Lung (tissue), 12 donors: Measurements from ENCODE around the gene KRT6A. TPM values are rescaled to one million over a fixed set of nuclear protein-coding genes. Genes with fewer than 3 reads are reported as not detected.

Experiments
- ATAC-seq: fragments of 200-7000 bp; cut with Tn5 transposase; one replicate; pipeline ENCODE4 v1.9.1; 2020; ENCODE audit warnings: moderate number of reproducible peaks; ENCODE audit not compliant: insufficient read depth, low FRiP score
- DNase-seq, 3 donors: peaks; one replicate each; pipeline ENCODE4 v3.0.0-alpha.2; 2013 to 2017
- H3K27ac ChIP-seq, 2 donors: one replicate each; pipeline ENCODE4 v1.5.1; 2013; ENCODE audit warnings: mild to moderate bottlenecking in 2 of 2, moderate library complexity in 2 of 2, control low read depth in 1 of 2, inconsistent platforms in 1 of 2, low read depth in 1 of 2, low read length in 1 of 2
- H3K27me3 ChIP-seq, 3 donors: one replicate each; pipeline ENCODE4 v1.5.1; 2013; ENCODE audit warnings: low read length in 2 of 3; ENCODE audit not compliant: control insufficient read depth in 3 of 3, insufficient read depth in 3 of 3
- H3K36me3 ChIP-seq, 4 donors: one replicate each; pipeline ENCODE4 v1.5.1; 2013; ENCODE audit warnings: low read length in 4 of 4, mild to moderate bottlenecking in 1 of 4, moderate library complexity in 1 of 4; ENCODE audit not compliant: control insufficient read depth in 4 of 4, insufficient read depth in 4 of 4
- H3K4me1 ChIP-seq, 5 donors: one replicate each; pipeline ENCODE4 v1.5.1; 2013; ENCODE audit warnings: low read length in 5 of 5, mild to moderate bottlenecking in 2 of 5, moderate library complexity in 1 of 5; ENCODE audit not compliant: control insufficient read depth in 5 of 5, insufficient read depth in 5 of 5
- H3K4me3 ChIP-seq: one replicate; pipeline ENCODE4 v1.5.1; 2013; ENCODE audit warnings: mild to moderate bottlenecking, control low read depth, moderate library complexity
- H3K9ac ChIP-seq, 2 donors: one replicate each; pipeline ENCODE4 v1.5.1; 2013; ENCODE audit warnings: low read length in 2 of 2, control low read depth in 1 of 2; ENCODE audit not compliant: insufficient read depth in 1 of 2
- H3K9me3 ChIP-seq, 4 donors: one replicate each; pipeline ENCODE4 v1.5.1; 2013; ENCODE audit warnings: low read length in 3 of 4, mild to moderate bottlenecking in 1 of 4, moderate library complexity in 1 of 4; ENCODE audit not compliant: control insufficient read depth in 4 of 4, insufficient read depth in 3 of 4
- WGBS, 2 donors: extraction: QIAGEN DNeasy Blood & Tissue Kit; methylation state at CpG; one replicate each; pipeline ENCODE4 v1.1.7; 2013; 5-methylcytosine and 5-hydroxymethylcytosine counted together
- polyA plus RNA-seq, 2 donors: library from polyadenylated mRNA; stranded (reverse); fragments of 200-250 nt; gene quantifications; one replicate each; pipeline ENCODE4 v1.2.1, GENCODE V29; 2013
- total RNA-seq, 2 donors: library from RNA; depleted of rRNA in 1 of 2; stranded (reverse); fragments of >200 nt in 1 of 2; gene quantifications; one replicate each; pipeline ENCODE4 v1.2.1, GENCODE V29; 2014 to 2021
- TF ChIP-seq, protein P1 (sequence below): IDR thresholded peaks from 2 replicates; pipeline ENCODE4 v1.5.1; 2012; ENCODE audit warnings: mild to moderate bottlenecking; ENCODE audit errors: control extremely low read depth, extremely low read depth
- donor health status: control.
- donor health status: control.
- donor health status: Bipolar disorder and iron deficiency.
- donor health status: healthy.
- donor health status: DM: yes; HTN: yes; CAD: no.

Gene KRT6A
- total and polyA plus RNA-seq, 4 donors = 0.65 to 46.8 (median 7.3) TPM

DNA sequence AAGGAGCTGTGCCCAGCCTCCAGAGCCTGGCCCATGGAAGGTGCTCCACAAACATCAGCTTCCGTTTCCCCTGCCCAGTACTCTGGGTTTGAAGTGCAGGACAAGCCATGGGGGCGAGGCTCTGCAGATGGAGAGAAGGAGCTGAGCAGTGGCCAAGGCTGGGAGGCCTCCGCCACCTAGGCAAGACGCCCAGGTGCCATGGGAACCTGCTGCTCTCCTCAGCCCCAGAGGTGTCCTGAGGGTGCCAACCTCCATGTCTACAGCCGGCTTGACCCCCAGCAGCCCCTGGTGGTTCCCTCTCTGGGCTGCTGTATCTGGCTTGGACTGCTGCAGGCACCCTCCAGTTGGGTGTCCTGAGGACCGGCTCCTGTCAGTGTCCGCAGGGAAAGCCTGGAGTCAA lies 47.5 kb upstream of the KRT6A start:
- no peaks in the 10 kb centered on the region for H3K9me3 ChIP-seq
- H3K4me1 ChIP-seq = peaks cover 0 to 29% (median 6%) of the 10 kb centered on the region in 5 donors
- H3K4me3 ChIP-seq = no peak overlapping the region
- H3K27me3 ChIP-seq = no peaks in the 10 kb centered on the region
- H3K9ac ChIP-seq = no peak overlapping the region
- DNase-seq (no peak), ATAC-seq (no peak)
- no peak overlapping the region for H3K27ac ChIP-seq
- WGBS, 2 donors = 94% methylated on average over 7 of the region's 7 CpGs
- H3K36me3 ChIP-seq = no peaks in the 10 kb centered on the region
- TF ChIP-seq, protein P1, sequence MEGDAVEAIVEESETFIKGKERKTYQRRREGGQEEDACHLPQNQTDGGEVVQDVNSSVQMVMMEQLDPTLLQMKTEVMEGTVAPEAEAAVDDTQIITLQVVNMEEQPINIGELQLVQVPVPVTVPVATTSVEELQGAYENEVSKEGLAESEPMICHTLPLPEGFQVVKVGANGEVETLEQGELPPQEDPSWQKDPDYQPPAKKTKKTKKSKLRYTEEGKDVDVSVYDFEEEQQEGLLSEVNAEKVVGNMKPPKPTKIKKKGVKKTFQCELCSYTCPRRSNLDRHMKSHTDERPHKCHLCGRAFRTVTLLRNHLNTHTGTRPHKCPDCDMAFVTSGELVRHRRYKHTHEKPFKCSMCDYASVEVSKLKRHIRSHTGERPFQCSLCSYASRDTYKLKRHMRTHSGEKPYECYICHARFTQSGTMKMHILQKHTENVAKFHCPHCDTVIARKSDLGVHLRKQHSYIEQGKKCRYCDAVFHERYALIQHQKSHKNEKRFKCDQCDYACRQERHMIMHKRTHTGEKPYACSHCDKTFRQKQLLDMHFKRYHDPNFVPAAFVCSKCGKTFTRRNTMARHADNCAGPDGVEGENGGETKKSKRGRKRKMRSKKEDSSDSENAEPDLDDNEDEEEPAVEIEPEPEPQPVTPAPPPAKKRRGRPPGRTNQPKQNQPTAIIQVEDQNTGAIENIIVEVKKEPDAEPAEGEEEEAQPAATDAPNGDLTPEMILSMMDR = no peak

DNA sequence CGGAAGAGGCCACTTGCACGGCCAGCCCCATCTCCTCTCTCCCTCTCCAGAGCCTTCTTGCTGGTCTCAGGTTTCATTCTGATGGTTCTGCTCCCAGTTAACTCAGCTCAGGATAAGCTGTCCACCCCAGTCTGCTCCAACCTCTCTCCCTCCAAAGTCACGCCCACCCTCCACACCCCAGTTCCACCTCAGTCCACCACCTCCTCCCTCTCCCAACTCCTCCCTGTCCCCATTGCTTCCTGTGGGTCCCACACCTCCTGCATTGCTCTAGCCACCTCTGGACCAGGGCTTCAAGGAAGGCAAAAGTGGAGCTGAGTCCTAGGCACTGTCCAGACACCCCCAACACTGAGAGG lies 46.7 kb upstream of the KRT6A start:
- 87 to 93% methylated on average over 3 of the region's 3 CpGs for WGBS, 2 donors
- no peaks in the 10 kb centered on the region for H3K9me3 ChIP-seq
- H3K36me3 ChIP-seq = no peaks in the 10 kb centered on the region
- no peak overlapping the region for H3K4me3 ChIP-seq
- TF ChIP-seq, protein P1 = no peak
- H3K27me3 ChIP-seq = no peaks in the 10 kb centered on the region
- ATAC-seq = no peak
- no peak overlapping the region for H3K9ac ChIP-seq
- H3K27ac ChIP-seq = no peak overlapping the region
- H3K4me1 ChIP-seq = peaks cover 0 to 29% (median 6%) of the 10 kb centered on the region in 5 donors
- no peak for DNase-seq

DNA sequence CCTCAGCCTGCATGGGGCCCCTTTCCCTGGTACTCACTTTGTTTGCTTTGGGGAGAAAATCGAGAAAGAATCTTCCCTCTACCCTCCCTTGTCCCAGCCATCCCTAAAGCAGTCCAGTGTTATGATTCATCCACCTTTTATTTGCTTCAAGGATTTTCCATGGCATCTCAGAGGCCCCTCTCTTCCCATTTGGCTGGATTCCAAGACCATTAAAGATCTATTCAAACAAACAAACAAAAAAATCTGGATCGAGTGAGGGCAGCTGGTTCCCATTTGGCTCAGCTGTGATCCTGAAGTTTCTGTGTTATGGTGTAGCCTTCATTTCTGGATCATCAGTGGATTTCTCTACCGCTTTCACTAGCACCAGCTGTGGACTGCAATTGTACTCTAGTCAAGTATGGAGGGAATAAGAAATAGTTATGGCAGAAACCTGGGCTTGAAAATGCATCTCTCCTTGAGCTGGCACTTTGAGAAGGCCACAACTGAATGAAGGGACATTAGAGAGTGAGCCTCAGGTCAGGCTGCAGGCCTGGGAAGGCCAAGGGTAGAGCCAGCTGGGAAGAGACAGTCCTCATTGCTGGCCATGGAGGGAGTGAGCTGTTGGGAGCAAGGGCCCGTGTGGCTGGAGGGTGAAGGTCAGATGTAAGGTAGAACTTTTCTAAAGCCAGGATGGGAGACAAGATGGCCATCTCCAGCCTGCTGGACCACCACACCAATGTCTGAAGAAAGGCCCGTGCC lies 46.2 kb upstream of the KRT6A start:
- peak; percentile 76 to 90 (median 90) for DNase-seq
- 57 to 71% methylated on average over 5 of the region's 5 CpGs for WGBS, 2 donors
- H3K9ac ChIP-seq = no peak overlapping the region
- TF ChIP-seq, protein P1 = no peak
- no peaks in the 10 kb centered on the region for H3K27me3 ChIP-seq
- peaks cover 0 to 29% (median 6%) of the 10 kb centered on the region in 5 donors for H3K4me1 ChIP-seq
- no peak overlapping the region for H3K27ac ChIP-seq
- no peaks in the 10 kb centered on the region for H3K9me3 ChIP-seq
- no peaks in the 10 kb centered on the region for H3K36me3 ChIP-seq
- no peak overlapping the region for H3K4me3 ChIP-seq
- ATAC-seq = no peak

DNA sequence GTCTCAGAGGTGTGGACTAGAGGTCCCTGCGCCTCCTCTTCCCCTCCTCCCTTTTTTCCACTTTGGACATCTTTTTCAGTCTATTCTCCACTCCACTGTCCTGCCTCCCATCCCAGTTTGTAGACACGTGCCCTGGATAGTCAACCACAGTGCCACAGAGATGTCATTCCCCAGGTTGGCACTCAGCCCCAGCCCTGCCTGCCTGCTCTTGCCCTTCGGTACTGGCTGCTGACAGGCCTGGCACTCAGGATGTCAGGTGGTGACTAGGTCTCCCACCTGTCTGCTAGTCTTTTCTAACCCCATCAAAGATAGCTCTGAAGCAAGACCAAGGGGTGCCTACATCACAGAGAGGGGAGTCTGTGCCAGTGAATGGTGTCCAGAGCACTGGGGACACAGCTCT lies 44.0 kb upstream of the KRT6A start:
- ATAC-seq = no peak
- Histone ChIP-seq H3K36me3 (no peaks in the 10 kb centered on the region), H3K27me3 (no peaks in the 10 kb centered on the region), H3K4me3 (no peak overlapping the region), H3K27ac (no peak overlapping the region), H3K4me1 (peaks cover 0 to 23% (median 3%) of the 10 kb centered on the region in 5 donors), H3K9ac (no peak overlapping the region), H3K9me3 (no peaks in the 10 kb centered on the region)
- DNase-seq = no peak
- WGBS, 2 donors = 79 to 87% methylated on average over 3 of the region's 3 CpGs
- TF ChIP-seq, protein P1 = no peak
